Stimulated activated naive CD8-positive, alpha-beta T cell treated with anti-CD3 and anti-CD28 coated beads, Interleukin-15, Interleukin-2, amounts not matched to agents 100 ng/mL and 50 ng/mL, for 24 hours (primary cell): ENCODE results near the gene FNDC3B.

Experiments used
- H3K27ac Mint-ChIP-seq: one replicate; pipeline ENCODE4 v1.8.0; 2021; ENCODE audit warnings: mild to moderate bottlenecking, mixed read lengths
- H3K27me3 Mint-ChIP-seq: one replicate; pipeline ENCODE4 v1.8.0; 2021; ENCODE audit warnings: mixed read lengths
- H3K36me3 Mint-ChIP-seq: one replicate; pipeline ENCODE4 v1.8.0; 2021; ENCODE audit warnings: low read depth, mixed read lengths
- H3K4me1 Mint-ChIP-seq: one replicate; pipeline ENCODE4 v1.8.0; 2021; ENCODE audit warnings: low read depth, mixed read lengths
- H3K4me3 Mint-ChIP-seq: one replicate; pipeline ENCODE4 v1.8.0; 2021; ENCODE audit warnings: mild to moderate bottlenecking, mixed read lengths
- H3K9me3 Mint-ChIP-seq: one replicate; pipeline ENCODE4 v1.8.0; 2021; ENCODE audit warnings: mixed read lengths

Gene FNDC3B

DNA sequence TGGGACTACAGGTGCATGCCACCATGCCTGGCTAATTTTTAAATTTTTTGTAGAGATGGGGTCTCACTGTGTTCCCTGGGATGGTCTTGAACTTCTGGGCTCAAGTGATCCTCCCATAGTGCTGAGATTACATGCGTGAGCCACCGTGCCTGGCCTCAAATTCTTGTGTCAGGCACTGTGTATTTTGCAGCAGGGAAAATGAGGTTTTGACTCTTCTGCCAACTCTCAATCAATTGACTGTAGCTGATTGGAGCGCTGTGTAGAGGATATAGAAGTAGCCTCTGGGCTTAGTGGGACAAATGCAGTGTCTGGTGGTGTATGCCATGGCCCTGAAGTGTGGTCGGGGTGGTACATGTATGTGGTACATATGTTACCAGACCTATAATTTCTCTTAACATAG, 152.3 kb downstream of the FNDC3B start:
- Mint-ChIP-seq H3K9me3 (no peaks in the 10 kb centered on the region), H3K27me3 (no peaks in the 10 kb centered on the region), H3K27ac (no peak overlapping the region), H3K4me3 (no peak overlapping the region), H3K36me3 (peaks cover 13% of the 10 kb centered on the region), H3K4me1 (peaks cover 11% of the 10 kb centered on the region)

DNA sequence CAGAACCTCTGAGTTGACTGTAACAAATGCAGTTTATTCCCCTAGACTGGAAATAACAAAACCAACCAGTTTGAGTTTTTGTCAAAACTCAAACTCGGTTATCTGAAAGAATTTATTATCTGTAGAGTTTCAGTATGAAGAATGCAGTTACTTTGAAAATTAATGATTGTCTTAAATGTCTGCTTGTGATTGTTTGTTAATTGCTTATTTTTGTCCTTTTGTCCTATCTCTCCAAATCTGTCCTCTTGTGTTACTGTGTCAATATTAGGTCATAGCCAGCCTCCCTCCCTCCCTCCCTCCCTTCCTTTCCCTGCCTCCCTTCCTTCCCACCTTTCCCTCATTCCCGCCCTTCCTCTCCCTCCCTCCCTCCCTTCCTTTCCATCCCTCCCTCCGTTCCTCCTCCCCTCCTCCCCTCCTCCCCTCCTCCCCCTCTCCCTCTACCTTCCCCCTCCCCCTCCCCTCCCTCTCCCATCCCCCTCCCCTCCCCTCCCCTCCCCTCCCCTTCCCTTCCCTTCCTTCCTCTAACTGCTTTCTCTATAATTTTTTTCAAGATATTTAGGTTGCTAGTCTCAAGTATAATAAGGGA, 153.5 kb downstream of the FNDC3B start:
- Mint-ChIP-seq H3K27ac (no peak overlapping the region), H3K4me3 (no peak overlapping the region), H3K27me3 (no peaks in the 10 kb centered on the region), H3K36me3 (peaks cover 7% of the 10 kb centered on the region), H3K9me3 (no peaks in the 10 kb centered on the region), H3K4me1 (peaks cover 9% of the 10 kb centered on the region)

DNA sequence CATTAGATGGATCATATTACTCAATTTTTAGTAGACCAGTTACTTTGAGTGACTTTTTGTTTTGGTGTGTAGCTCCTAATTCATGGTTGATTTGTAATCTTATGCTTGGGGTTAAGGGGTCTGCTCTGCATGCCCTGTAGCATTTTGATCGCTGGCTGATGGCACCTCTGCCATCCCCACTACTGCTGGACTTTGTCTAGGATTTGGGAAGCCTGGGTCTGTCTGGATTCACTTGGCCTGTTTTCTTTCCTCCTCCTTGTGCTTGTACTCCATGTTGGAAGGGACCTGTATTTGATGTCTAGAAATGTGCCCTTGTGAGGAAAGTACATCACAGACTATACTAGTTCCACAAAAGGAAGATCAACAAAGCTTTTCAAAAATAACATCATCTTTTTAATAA, 154.1 kb downstream of the FNDC3B start:
- no peaks in the 10 kb centered on the region for H3K9me3 Mint-ChIP-seq
- H3K27ac Mint-ChIP-seq = no peak overlapping the region
- H3K4me1 Mint-ChIP-seq = peaks cover 9% of the 10 kb centered on the region
- H3K4me3 Mint-ChIP-seq = no peak overlapping the region
- peaks cover 7% of the 10 kb centered on the region for H3K36me3 Mint-ChIP-seq
- no peaks in the 10 kb centered on the region for H3K27me3 Mint-ChIP-seq

DNA sequence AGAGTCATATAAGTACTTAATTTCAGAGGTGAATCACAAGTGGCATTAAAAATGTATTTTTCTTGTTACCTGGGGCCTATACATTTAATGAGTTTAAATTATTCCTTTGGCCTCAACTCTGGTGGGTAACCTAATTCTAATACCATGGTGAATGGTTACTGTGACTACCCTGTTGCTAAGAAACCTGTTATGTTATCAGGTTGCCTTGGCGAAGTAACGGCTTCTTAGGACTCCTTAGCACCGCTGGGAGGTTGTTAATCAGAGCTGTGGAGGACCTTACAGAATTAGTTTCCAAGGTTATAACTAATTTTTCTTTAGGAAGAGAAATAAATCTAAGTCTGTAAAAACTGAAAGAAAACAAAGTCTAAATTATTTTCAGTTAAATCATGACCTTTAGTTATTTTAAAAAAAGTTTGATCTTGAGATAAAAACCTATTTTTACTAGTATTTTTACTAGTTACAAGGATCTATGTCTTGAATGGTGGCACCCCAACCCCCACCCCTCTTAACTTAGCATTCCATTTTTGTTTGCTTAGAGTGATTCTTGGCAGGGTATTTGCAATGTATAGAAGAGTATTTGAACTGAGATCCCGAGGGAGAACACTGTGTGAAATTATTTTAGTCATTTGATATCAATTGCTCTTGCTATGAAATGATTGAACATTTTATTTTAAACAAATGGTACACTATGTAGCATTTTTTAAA, 155.5 kb downstream of the FNDC3B start:
- H3K4me1 Mint-ChIP-seq = peaks cover 9% of the 10 kb centered on the region
- no peak overlapping the region for H3K27ac Mint-ChIP-seq
- H3K27me3 Mint-ChIP-seq = no peaks in the 10 kb centered on the region
- H3K36me3 Mint-ChIP-seq = peaks cover 12% of the 10 kb centered on the region
- H3K9me3 Mint-ChIP-seq = no peaks in the 10 kb centered on the region
- H3K4me3 Mint-ChIP-seq = no peak overlapping the region

- no peaks in the 10 kb centered on the region for H3K27me3 Mint-ChIP-seq
- no peak overlapping the region for H3K27ac Mint-ChIP-seq
- H3K4me3 Mint-ChIP-seq = no peak overlapping the region
- H3K36me3 Mint-ChIP-seq = peaks cover 14% of the 10 kb centered on the region
- H3K9me3 Mint-ChIP-seq = no peaks in the 10 kb centered on the region
- peaks cover 9% of the 10 kb centered on the region for H3K4me1 Mint-ChIP-seq
Observed at GRCh38 chr3:172195407-172195754, 156.0 kb downstream of the FNDC3B start.

GRCh38 chr3:172197344-172197743, 158.0 kb downstream of the FNDC3B start:
- peaks cover under 1% of the 10 kb centered on the region for H3K9me3 Mint-ChIP-seq
- H3K27ac Mint-ChIP-seq = no peak overlapping the region
- H3K27me3 Mint-ChIP-seq = no peaks in the 10 kb centered on the region
- peaks cover 19% of the 10 kb centered on the region for H3K36me3 Mint-ChIP-seq
- no peak overlapping the region for H3K4me3 Mint-ChIP-seq
- peaks cover 9% of the 10 kb centered on the region for H3K4me1 Mint-ChIP-seq

DNA sequence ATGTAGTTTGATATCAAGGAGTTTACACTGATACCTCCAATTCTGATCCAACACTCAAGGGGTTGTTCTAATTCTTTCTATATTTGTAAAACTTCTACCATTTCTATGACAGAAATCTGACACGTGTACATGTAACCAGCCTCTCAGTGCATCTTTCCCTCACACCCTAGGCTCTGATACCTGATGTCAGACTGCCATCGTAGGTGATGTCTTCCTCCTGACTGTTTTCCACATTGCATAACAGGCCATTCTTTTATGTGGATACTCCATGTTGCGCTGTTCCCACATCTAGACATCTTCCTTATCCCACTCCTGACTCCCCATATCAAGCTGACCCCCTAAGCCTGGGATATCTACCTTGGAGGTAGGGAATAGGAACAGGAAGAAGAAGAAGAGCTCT, 159.1 kb downstream of the FNDC3B start:
- no peak overlapping the region for H3K4me3 Mint-ChIP-seq
- peaks cover 5% of the 10 kb centered on the region for H3K9me3 Mint-ChIP-seq
- peaks cover 24% of the 10 kb centered on the region for H3K36me3 Mint-ChIP-seq
- no peak overlapping the region for H3K27ac Mint-ChIP-seq
- H3K4me1 Mint-ChIP-seq = peaks cover 9% of the 10 kb centered on the region
- H3K27me3 Mint-ChIP-seq = no peaks in the 10 kb centered on the region

DNA sequence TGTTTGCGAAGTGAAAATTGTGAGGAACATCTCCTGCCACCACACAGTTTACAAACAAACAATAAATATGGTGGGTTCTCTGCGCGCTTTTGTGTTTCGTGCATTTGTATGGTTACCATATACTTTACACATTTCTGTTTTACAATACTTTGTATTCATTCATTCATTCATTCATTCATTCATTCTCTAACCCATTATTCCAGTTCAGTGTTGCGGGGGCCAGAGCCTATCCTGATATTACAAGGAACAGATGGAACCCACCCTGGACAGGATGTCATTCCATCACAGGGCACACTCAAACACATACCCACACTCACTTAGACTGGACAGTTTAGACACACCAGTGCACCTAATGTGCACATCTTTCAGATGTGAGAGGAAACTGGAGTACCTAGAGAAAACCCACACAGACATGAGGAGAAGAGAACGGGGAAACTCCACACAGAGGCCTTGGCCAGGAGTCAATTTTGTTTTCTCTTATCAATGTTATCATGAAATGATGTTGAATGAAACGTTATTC, 160.5 kb downstream of the FNDC3B start:
- Mint-ChIP-seq H3K4me3 (no peak overlapping the region), H3K4me1 (peaks cover 5% of the 10 kb centered on the region), H3K27me3 (no peaks in the 10 kb centered on the region), H3K36me3 (peaks cover 28% of the 10 kb centered on the region), H3K27ac (no peak overlapping the region), H3K9me3 (peaks cover 12% of the 10 kb centered on the region)

DNA sequence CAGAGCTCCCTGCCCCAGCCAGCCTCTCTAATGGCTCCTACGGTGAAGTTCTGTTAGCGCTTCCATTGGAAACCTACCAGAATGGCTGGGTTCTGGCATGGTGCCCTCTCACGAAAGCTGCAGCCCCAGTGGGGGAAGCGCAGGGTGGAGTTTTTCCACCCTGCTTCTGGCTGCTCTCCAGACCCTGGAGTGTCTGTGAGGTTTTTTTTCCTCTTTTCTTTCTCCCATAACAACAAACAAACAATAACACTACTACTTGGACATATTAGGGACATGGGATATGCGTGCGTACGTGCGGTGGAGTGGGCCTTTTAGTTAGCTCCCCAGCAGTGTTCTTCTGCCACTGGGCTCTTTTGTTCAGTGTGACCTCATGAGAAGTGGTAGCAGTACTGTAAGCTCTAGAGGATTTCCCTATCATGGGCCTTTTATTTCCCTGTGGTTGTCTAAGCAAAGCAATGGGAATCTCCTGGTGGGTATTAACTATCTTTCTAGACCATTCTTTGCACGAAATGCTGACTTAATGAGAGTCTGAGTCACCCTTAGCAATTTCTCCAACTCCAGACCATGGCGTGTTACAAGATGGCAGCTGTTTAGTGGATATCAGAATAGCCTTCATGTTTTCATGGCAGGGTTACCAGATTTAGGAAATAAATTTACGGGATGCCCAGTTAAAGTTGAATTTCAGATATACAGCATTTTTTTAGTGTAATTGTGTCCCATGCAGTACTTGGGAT, 161.9 kb downstream of the FNDC3B start:
- Mint-ChIP-seq H3K27ac (no peak overlapping the region), H3K36me3 (peaks cover 35% of the 10 kb centered on the region), H3K4me3 (no peak overlapping the region), H3K4me1 (no peaks in the 10 kb centered on the region), H3K9me3 (peaks cover 19% of the 10 kb centered on the region), H3K27me3 (no peaks in the 10 kb centered on the region)

DNA sequence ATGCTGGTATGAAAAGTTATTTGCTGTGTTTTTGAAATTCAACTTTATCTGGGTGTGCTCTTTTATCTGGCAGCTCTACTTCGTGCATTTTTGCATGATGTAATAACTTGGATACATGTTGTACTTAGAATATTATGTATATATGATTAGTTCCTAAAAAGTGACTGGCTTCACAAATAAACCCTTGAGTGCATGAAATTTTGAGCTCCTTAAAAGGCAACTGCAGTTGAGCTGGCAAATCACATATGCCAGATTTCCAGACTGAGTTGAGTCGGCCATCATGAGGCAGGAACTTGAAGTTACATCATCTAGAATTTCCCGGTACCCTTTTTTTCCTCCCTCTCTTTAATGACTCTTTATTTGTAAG, 162.5 kb downstream of the FNDC3B start:
- Mint-ChIP-seq H3K4me3 (no peak overlapping the region), H3K36me3 (peaks cover 35% of the 10 kb centered on the region), H3K27me3 (no peaks in the 10 kb centered on the region), H3K9me3 (peaks cover 19% of the 10 kb centered on the region), H3K4me1 (no peaks in the 10 kb centered on the region), H3K27ac (no peak overlapping the region)

- peaks cover 19% of the 10 kb centered on the region for H3K9me3 Mint-ChIP-seq
- H3K36me3 Mint-ChIP-seq = peaks cover 35% of the 10 kb centered on the region
- H3K27ac Mint-ChIP-seq = no peak overlapping the region
- no peak overlapping the region for H3K4me3 Mint-ChIP-seq
- no peaks in the 10 kb centered on the region for H3K4me1 Mint-ChIP-seq
- H3K27me3 Mint-ChIP-seq = no peaks in the 10 kb centered on the region
Observed at GRCh38 chr3:172202797-172203196, 163.4 kb downstream of the FNDC3B start.

GRCh38 chr3:172203522-172204258, 164.3 kb downstream of the FNDC3B start:
- Mint-ChIP-seq H3K4me3 (no peak overlapping the region), H3K4me1 (no peaks in the 10 kb centered on the region), H3K9me3 (peaks cover 19% of the 10 kb centered on the region), H3K27me3 (no peaks in the 10 kb centered on the region), H3K27ac (no peak overlapping the region), H3K36me3 (peaks cover 35% of the 10 kb centered on the region)

DNA sequence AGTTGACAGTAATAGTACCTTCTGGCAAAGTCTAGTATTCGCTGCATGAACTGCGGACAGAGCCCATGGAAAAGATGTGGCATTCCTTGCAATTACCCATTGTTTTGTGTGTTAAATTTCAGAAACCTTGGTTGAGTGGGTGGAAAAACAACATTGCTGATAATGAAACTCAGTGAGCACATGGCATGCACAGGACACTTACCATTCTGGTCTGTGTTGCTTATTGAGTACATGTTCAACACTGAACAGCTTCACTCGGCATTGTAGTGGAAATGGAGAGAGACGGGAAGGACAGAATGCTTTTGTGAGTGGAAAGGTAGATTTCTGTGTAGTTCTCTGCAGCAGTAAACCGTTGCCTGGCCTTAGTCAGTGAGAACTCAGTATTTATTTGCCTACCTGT, 165.3 kb downstream of the FNDC3B start:
- Mint-ChIP-seq H3K27me3 (no peaks in the 10 kb centered on the region), H3K4me1 (peaks cover 4% of the 10 kb centered on the region), H3K36me3 (peaks cover 31% of the 10 kb centered on the region), H3K27ac (no peak overlapping the region), H3K9me3 (peaks cover 19% of the 10 kb centered on the region), H3K4me3 (no peak overlapping the region)

GRCh38 chr3:172208586-172209332, 169.4 kb downstream of the FNDC3B start:
- Mint-ChIP-seq H3K4me3 (no peak overlapping the region), H3K27me3 (no peaks in the 10 kb centered on the region), H3K27ac (no peak overlapping the region), H3K4me1 (peaks cover 21% of the 10 kb centered on the region), H3K36me3 (peaks cover 22% of the 10 kb centered on the region), H3K9me3 (peaks cover 14% of the 10 kb centered on the region)
